ENCODE results near the gene DUSP22.

DNA sequence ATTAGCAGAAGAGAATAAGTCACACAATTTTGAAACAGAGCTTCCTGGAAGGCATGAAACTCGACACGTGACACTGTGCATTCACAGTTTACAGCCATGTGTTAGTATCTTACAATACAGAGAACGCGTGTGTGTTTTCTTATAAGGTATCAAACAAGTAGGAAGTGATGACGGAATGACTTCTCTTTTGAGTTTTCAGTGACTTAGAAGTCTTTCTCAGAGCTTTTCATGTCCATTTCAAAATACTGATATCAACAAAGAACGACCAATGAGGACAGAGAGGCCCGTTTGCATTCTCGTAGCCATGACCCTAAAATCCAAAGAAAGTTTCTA lies 36.6 kb upstream of the DUSP22 start:
- TF ChIP-seq EZH2phosphoT487 (IDR thresholded peaks at IDR 0.05) (no peak), EZH2 (IDR thresholded peaks at IDR 0.05) (no peak)
- TF ChIP-seq, protein P1, sequence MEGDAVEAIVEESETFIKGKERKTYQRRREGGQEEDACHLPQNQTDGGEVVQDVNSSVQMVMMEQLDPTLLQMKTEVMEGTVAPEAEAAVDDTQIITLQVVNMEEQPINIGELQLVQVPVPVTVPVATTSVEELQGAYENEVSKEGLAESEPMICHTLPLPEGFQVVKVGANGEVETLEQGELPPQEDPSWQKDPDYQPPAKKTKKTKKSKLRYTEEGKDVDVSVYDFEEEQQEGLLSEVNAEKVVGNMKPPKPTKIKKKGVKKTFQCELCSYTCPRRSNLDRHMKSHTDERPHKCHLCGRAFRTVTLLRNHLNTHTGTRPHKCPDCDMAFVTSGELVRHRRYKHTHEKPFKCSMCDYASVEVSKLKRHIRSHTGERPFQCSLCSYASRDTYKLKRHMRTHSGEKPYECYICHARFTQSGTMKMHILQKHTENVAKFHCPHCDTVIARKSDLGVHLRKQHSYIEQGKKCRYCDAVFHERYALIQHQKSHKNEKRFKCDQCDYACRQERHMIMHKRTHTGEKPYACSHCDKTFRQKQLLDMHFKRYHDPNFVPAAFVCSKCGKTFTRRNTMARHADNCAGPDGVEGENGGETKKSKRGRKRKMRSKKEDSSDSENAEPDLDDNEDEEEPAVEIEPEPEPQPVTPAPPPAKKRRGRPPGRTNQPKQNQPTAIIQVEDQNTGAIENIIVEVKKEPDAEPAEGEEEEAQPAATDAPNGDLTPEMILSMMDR (IDR thresholded peaks at IDR 0.05), result no peak
